Mesendoderm (in vitro differentiated cells): ENCODE data around the gene RABEPK.

Experiments
- DNase-seq: peaks from one replicate; pipeline ENCODE4 v3.0.0; 2013
- H2AK5ac ChIP-seq: 2 replicates; pipeline ENCODE4 v1.6.1; 2013; ENCODE audit warnings: low read length, inconsistent platforms
- H2BK120ac ChIP-seq: 2 replicates; pipeline ENCODE4 v1.6.1; 2013; ENCODE audit warnings: low read depth, mild to moderate bottlenecking, low read length, moderate library complexity, mixed read lengths
- H2BK15ac ChIP-seq: replicated peaks from 2 replicates; pipeline ENCODE4 v1.6.1; 2013; ENCODE audit warnings: low read depth, mild to moderate bottlenecking, moderate library complexity
- H2BK5ac ChIP-seq: 2 replicates; pipeline ENCODE4 v1.6.1; 2013; ENCODE audit warnings: low read length, inconsistent platforms
- H3K18ac ChIP-seq: 2 replicates; pipeline ENCODE4 v1.6.1; 2013; ENCODE audit warnings: mild to moderate bottlenecking, low read length, mixed read lengths
- H3K23ac ChIP-seq: one replicate; pipeline ENCODE4 v1.6.1; 2013; ENCODE audit warnings: low read length
- H3K27ac ChIP-seq: 2 replicates; pipeline ENCODE4 v1.5.1; 2013; ENCODE audit warnings: low read depth, mild to moderate bottlenecking, inconsistent platforms, low read length, moderate library complexity
- H3K27me3 ChIP-seq: 2 replicates; pipeline ENCODE4 v1.6.1; 2013; ENCODE audit warnings: low read length, control low read depth, mild to moderate bottlenecking, inconsistent platforms; ENCODE audit not compliant: insufficient read depth, poor library complexity
- H3K36me3 ChIP-seq: 2 replicates; pipeline ENCODE4 v1.6.1; 2013; ENCODE audit warnings: low read length, inconsistent platforms; ENCODE audit not compliant: control insufficient read depth, insufficient read depth
- H3K4ac ChIP-seq: one replicate; pipeline ENCODE4 v1.6.1; 2013; ENCODE audit warnings: low read depth, mild to moderate bottlenecking, low read length, moderate library complexity
- H3K4me1 ChIP-seq: 2 replicates; pipeline ENCODE4 v1.6.1; 2013; ENCODE audit warnings: low read depth, low read length, inconsistent platforms; ENCODE audit not compliant: control insufficient read depth
- H3K4me2 ChIP-seq: 2 replicates; pipeline ENCODE4 v1.6.1; 2013; ENCODE audit warnings: low read length
- H3K4me3 ChIP-seq: 2 replicates; pipeline ENCODE4 v1.5.1; 2013; ENCODE audit warnings: mild to moderate bottlenecking, low read length
- H3K56ac ChIP-seq: one replicate; pipeline ENCODE4 v1.6.1; 2013; ENCODE audit warnings: low read length
- H3K79me1 ChIP-seq: 2 replicates; pipeline ENCODE4 v1.6.1; 2013; ENCODE audit warnings: low read length, inconsistent platforms
- H3K79me2 ChIP-seq: 2 replicates; pipeline ENCODE4 v1.6.1; 2013; ENCODE audit warnings: mild to moderate bottlenecking, low read length; ENCODE audit not compliant: control insufficient read depth, insufficient read depth
- H3K9ac ChIP-seq: 2 replicates; pipeline ENCODE4 v1.6.1; 2013; ENCODE audit warnings: low read length, inconsistent platforms
- H4K5ac ChIP-seq: one replicate; pipeline ENCODE4 v1.6.1; 2013; ENCODE audit warnings: low read length
- H4K8ac ChIP-seq: one replicate; pipeline ENCODE4 v1.6.1; 2013; ENCODE audit warnings: low read depth, mild to moderate bottlenecking, control low read depth, low read length, moderate library complexity
- WGBS: extraction: QIAGEN DNeasy Blood & Tissue Kit; methylation state at CpG from one replicate; pipeline ENCODE4 v1.1.7; 2013; ENCODE audit warnings: low lambda C conversion rate, missing lambda C conversion rate; ENCODE audit not compliant: insufficient coverage; ENCODE audit errors: extremely low coverage; 5-methylcytosine and 5-hydroxymethylcytosine counted together

The RABEPK gene

GRCh38 chr9:125243792-125244260 lies 43.5 kb downstream of the RABEPK start:
- H3K27me3 ChIP-seq = no peaks in the 10 kb centered on the region
- whole genome bisulfite sequencing = no CpG with 5 or more reads among the region's 15 CpGs
- H3K4me2 ChIP-seq = no peak overlapping the region
- no peak overlapping the region for H4K5ac ChIP-seq
- H3K4me3 ChIP-seq = no peak overlapping the region
- peak overlapping the region; percentile 79 for H3K4ac ChIP-seq
- H3K79me1 ChIP-seq = no peaks in the 10 kb centered on the region
- no peak overlapping the region for H3K9ac ChIP-seq
- H2AK5ac ChIP-seq = no peak overlapping the region
- H3K36me3 ChIP-seq = peaks cover 4% of the 10 kb centered on the region
- H3K4me1 ChIP-seq = peaks cover 1% of the 10 kb centered on the region
- H2BK120ac ChIP-seq = no peak overlapping the region
- no peak overlapping the region for H3K27ac ChIP-seq
- no peak overlapping the region for H4K8ac ChIP-seq
- no peak overlapping the region for H3K56ac ChIP-seq
- no peak overlapping the region for H3K18ac ChIP-seq
- H2BK15ac ChIP-seq = no peak overlapping the region
- no peak overlapping the region for H2BK5ac ChIP-seq
- H3K23ac ChIP-seq = no peak overlapping the region
- no peak for DNase-seq
- H3K79me2 ChIP-seq = peaks cover 21% of the 10 kb centered on the region

GRCh38 chr9:125246261-125246667 lies 45.9 kb downstream of the RABEPK start:
- WGBS = no CpG with 5 or more reads among the region's 6 CpGs
- H3K9ac ChIP-seq = no peak overlapping the region

GRCh38 chr9:125254231-125254630 lies 53.9 kb downstream of the RABEPK start:
- H3K9ac ChIP-seq = no peak overlapping the region
- no peak overlapping the region for H4K8ac ChIP-seq
- no peaks in the 10 kb centered on the region for H3K4me1 ChIP-seq
- H3K79me2 ChIP-seq = no peaks in the 10 kb centered on the region
- no peak overlapping the region for H3K56ac ChIP-seq
- H3K18ac ChIP-seq = no peak overlapping the region
- H3K27me3 ChIP-seq = no peaks in the 10 kb centered on the region
- H3K79me1 ChIP-seq = no peaks in the 10 kb centered on the region
- no peak overlapping the region for H2AK5ac ChIP-seq
- no peak for DNase-seq
- H3K4me3 ChIP-seq = no peak overlapping the region
- H3K4ac ChIP-seq = no peak overlapping the region
- no peak overlapping the region for H2BK15ac ChIP-seq
- no peak overlapping the region for H2BK5ac ChIP-seq
- H3K36me3 ChIP-seq = no peaks in the 10 kb centered on the region
- H3K23ac ChIP-seq = no peak overlapping the region
- no peak overlapping the region for H4K5ac ChIP-seq
- no peak overlapping the region for H2BK120ac ChIP-seq
- H3K27ac ChIP-seq = no peak overlapping the region
- no peak overlapping the region for H3K4me2 ChIP-seq

More at GRCh38 chr9:125246261-125246667, 45.9 kb downstream of the RABEPK start:
- Histone ChIP-seq H2BK15ac (no peak overlapping the region), H3K4me3 (no peak overlapping the region), H3K23ac (no peak overlapping the region), H4K5ac (no peak overlapping the region), H2AK5ac (no peak overlapping the region), H3K4me2 (no peak overlapping the region), H4K8ac (no peak overlapping the region), H3K79me2 (no peaks in the 10 kb centered on the region), H3K79me1 (no peaks in the 10 kb centered on the region), H3K56ac (no peak overlapping the region), H3K27me3 (no peaks in the 10 kb centered on the region), H3K4ac (no peak overlapping the region), H3K18ac (no peak overlapping the region), H2BK120ac (no peak overlapping the region), H3K4me1 (no peaks in the 10 kb centered on the region), H3K36me3 (no peaks in the 10 kb centered on the region), H2BK5ac (no peak overlapping the region), H3K27ac (no peak overlapping the region)
- DNase-seq = no peak

- H3K27ac ChIP-seq = no peak overlapping the region
- H3K36me3 ChIP-seq = no peaks in the 10 kb centered on the region
- no peak overlapping the region for H3K4me3 ChIP-seq
- no peaks in the 10 kb centered on the region for H3K79me2 ChIP-seq
- H2BK120ac ChIP-seq = no peak overlapping the region
- H3K4me1 ChIP-seq = no peaks in the 10 kb centered on the region
- H3K18ac ChIP-seq = no peak overlapping the region
- no peak overlapping the region for H2BK15ac ChIP-seq
- no peaks in the 10 kb centered on the region for H3K79me1 ChIP-seq
- H3K23ac ChIP-seq = no peak overlapping the region
- no peak overlapping the region for H3K9ac ChIP-seq
- no peak overlapping the region for H3K56ac ChIP-seq
- no peak overlapping the region for H4K8ac ChIP-seq
- H3K4ac ChIP-seq = no peak overlapping the region
- H3K27me3 ChIP-seq = no peaks in the 10 kb centered on the region
- H3K4me2 ChIP-seq = no peak overlapping the region
- H2AK5ac ChIP-seq = no peak overlapping the region
- H2BK5ac ChIP-seq = no peak overlapping the region
- H4K5ac ChIP-seq = no peak overlapping the region
- no CpG with 5 or more reads among the region's 2 CpGs for WGBS
- no peak for DNase-seq
These were observed 55.5 kb downstream of the RABEPK start for GRCh38 chr9:125255781-125256391.

- no peak overlapping the region for H4K5ac ChIP-seq
These were observed 57.9 kb downstream of the RABEPK start for GRCh38 chr9:125258160-125258785.

More at GRCh38 chr9:125258160-125258785, 57.9 kb downstream of the RABEPK start:
- Histone ChIP-seq H2BK15ac (no peak overlapping the region), H2AK5ac (no peak overlapping the region), H3K4me1 (no peaks in the 10 kb centered on the region), H3K23ac (no peak overlapping the region), H3K4ac (no peak overlapping the region), H3K27ac (no peak overlapping the region), H3K79me2 (peaks cover 6% of the 10 kb centered on the region), H3K4me3 (no peak overlapping the region), H4K8ac (no peak overlapping the region), H3K56ac (no peak overlapping the region), H3K18ac (no peak overlapping the region), H3K4me2 (no peak overlapping the region), H3K9ac (no peak overlapping the region), H3K79me1 (peaks cover 3% of the 10 kb centered on the region), H3K27me3 (no peaks in the 10 kb centered on the region), H2BK5ac (no peak overlapping the region), H3K36me3 (no peaks in the 10 kb centered on the region), H2BK120ac (no peak overlapping the region)
- DNase-seq = no peak
- WGBS = no CpG with 5 or more reads among the region's 6 CpGs
